HG02884 (cell line): ENCODE measurements around the gene ZNF512.
"Not testable (repeated sequence)": the region's sequence is repeated elsewhere in the genome, so short reads cannot be mapped to it uniquely, and the experiment has no call there.

Source experiments
- ATAC-seq: cut with Tn5 transposase; IDR thresholded peaks from one replicate; pipeline ENCODE4 v1.9.1; 2021; ENCODE audit warnings: mild to moderate bottlenecking, moderate library complexity; ENCODE audit not compliant: unreplicated experiment

ZNF512 gene

DNA sequence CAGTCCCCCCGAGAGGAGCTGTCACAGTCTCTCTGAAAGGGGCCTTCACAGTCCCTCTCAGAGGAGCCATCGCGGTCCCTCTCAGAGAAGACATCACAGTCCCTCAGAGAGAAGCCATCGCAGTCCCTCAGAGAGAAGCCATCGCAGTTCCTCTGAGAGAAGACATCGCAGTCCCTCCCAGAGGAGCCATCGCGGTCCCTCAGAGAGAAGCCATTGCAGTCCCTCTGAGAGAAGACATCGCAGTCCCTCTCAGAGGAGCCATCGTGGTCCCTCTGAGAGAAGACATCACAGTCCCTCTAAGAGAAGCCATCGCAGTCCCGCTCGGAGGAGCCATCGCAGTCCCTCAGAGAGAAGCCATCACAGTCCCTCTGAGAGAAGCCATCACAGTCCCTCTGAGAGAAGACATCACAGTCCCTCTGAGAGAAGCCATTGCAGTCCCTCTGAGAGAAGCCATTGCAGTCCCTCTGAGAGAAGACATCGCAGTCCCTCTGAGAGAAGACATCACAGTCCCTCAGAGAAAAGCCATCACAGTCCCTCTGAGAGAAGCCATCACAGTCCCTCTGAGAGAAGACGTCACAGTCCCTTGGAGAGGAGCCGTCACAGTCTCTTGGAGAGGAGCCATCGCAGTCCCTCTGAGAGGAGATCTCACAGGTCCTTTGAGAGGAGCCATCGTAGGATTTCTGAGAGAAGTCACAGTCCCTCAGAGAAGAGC, 1.3 kb upstream of the ZNF512 start:
- ATAC-seq: no peak

DNA sequence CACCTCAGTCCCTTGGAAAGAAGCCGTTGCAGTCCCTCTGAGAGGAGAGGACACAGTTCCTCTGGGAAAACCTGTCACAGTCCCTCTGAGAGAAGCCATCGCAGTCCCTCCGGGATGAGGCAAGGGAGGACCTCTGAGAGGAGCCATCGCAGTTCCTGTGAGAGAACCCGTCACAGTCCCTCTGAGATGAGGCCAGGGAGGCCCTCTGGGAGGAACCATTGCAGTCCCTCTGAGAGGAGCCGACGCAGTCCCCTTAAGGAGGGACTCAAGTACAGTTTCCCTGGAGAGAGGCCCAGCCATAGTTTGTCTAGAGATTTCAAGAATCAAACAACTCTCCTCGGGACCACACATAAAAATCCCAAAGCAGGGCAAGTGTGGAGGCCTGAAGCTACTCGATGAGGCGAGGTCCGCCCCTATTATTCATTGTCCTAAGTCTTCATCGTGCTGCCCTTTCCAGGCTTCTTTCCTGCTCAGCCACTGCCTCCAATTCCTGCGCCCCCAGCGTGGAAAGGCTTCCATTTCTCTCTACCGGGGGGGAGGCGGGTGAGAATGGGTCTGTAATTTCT, 630 bp upstream of the ZNF512 start:
- no peak for ATAC-seq

DNA sequence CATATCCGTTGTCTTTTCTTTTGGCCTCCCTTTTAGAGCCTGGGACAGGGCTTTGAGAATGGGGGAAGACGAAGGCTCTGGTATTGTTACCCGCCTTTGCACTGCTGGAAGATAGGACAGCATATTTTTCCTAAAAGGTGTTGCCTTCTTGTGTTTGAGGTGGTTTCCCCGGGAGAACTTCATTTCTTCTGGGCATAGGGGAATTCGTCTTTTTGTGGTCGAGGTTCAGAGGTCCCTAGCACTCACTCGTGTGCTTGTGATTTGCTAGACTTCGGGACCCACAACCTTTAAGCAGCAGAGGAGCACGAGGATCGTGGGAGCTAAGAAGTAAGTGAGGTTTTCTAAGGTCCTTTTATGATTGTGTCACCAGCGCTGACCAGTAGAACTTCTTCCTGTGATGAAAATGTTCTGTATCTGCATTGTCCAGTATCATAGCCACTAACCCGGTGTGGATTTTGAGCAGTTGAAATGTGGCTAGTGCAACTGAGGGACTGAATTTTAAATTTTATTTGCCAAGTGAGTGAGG, 611 bp downstream of the ZNF512 start:
- ATAC-seq: no peak

DNA sequence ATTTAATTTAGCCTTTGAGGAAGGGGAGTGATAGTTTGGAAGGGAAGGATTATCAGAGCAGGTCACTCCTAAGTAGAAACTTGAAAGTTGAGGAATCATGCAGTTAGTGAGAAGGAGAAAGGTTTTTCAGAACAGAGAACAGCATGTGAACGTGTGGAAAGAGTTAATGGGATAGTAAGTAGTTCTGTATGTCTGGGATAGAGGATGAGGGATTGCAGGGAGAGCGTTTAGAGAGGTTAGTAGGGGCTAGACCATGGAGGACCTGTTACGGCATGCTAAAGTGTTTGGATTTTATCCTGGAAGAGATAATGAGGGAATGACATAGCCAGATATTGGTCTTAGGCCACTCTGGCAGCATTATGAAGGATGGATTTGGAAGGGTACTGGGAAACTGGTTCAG, 1.8 kb downstream of the ZNF512 start:
- no peak for ATAC-seq

DNA sequence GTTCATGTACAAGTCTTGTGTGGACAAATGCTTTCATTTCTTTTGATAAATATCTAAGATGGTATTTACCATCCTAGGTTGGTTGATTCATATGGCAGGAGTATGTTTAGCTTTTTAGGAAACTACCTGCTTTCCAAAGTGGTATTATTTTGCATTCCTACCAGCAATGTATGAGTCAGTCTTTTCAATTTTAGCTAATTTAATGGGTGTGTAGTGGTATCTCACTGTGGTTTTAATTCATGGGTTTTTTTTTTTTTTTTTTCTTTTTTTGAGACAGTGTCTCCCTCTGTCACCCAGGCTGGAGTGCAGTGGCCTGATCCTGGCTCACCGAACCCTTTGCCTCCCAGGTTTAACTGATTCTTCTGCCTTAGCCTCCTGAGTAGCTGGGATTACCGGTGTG, 4.2 kb downstream of the ZNF512 start:
- no peak for ATAC-seq

DNA sequence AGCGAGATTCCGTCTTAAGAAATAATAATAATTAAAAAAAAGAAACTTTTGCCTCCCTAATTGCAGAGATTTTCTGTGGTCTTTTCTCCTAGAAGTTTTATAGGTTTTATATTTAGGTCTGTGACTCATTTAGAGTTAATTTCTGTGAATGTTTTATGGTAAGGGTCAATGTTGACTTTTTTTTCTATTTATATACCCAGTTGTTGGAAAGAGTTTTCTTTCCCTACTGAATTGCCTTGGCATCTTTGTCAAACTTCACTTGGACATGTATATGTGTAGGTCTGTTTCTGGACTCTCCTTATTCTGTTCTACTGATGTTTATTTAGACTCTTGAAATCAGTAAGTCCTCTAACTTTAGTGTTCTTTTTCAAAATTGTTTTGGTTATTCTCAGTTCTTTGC, 5.5 kb downstream of the ZNF512 start:
- ATAC-seq: no peak

DNA sequence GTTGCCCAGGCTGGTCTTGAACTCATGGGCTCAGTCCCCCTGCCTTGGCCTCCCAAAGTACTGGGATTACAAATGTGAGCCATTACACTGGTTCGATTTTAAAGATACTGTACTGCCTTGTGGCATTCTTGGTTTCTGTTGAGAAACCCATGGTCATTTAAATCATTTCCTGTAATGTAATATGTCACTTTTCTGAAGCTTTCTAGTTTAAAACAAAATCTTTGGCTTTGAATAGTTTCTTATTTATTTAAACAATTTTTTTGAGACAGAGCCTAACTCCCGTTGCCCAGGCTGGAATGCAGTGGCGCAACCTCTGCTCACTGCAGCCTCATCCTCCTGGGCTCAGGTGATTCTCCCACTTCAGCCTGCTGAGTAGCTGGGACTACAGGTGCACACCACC, 8.9 kb downstream of the ZNF512 start:
- no peak for ATAC-seq

DNA sequence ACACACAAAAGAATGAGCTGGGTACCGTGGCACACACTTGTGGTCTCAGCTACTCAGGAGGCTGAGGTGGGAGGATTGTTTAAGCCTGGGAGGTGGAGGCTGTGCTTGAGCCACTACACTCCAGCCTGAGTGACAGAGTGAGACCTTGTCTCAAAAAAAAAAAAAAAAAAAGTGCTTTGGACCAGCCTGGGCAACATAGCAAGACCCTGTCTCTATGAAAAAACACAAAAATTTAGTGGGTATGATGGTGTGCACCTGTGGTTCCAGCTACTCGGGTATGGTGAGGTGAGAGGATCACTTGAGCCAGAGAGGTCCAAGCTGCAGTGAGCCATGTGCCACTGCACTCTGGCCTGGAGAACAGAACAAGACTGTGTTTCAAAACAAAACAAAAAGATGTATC, 10.4 kb downstream of the ZNF512 start:
- ATAC-seq: no peak

DNA sequence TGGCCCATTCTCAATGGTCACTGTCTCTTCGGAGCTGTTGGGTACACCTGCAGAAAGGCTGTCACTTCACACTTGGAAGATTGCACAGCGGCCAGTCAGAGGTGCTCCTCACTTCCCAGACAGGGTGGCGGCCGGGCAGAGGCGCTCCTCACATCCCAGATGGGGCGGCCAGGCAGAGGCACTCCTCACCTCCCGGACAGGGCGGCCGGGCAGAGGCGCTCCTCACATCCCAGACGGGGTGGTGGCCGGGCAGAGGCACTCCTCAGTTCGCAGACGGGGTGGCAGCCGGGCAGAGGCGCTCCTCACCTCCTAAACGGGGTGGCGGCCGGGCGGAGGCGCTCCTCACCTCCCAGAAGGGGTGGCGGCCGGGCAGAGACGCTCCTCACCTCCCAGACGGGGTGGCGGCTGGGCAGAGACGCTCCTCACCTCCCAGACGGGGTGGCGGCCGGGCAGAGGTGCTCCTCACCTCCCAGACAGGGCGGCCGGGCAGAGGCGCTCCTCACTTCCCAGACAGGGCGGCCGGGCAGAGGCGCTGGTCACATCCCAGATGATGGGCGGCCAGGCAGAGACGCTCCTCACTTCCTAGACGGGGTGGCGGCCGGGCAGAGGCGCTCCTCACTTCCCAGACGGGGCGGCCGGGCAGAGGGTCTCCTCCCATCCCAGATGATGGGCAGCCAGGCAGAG, 11.3 kb downstream of the ZNF512 start:
- ATAC-seq: not testable (repeated sequence)

DNA sequence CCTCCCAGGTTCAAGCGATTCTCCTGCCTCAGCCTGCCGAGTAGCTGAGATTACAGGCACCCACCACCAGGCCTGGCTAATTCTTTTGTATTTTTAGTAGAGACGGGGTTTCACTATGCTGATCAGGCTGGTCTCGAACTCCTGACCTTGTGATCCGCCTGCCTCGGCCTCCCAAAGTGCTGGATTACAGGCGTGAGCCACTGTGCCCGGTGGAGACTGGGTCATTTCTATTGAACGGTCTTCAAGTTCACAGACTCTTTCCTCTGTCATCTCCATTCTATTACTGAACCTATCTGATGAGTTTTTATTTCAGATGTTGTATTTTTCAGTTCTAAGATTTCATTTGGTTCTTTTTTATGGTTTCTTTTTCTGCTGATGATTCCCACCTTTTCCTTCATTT, 12.6 kb downstream of the ZNF512 start:
- ATAC-seq: not testable (repeated sequence)

DNA sequence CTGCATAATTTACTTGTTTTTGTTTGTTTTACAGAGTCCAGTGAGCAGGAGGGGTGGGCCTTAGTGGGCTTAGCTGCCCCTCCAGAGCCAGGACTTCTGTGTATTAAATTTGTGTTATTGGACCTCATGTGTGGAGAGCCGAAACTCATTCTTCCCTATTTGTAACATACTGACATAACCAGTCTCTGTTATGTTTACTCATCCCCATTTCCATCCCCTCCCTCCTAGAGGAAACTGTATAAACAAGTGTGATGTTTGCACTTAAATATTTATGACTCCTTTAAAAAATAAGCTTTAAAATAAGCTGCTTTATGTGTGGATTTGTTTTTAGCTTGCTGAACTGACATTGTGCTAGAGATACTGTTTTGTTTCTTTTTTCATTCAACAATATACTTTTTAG, 13.8 kb downstream of the ZNF512 start:
- no peak for ATAC-seq

DNA sequence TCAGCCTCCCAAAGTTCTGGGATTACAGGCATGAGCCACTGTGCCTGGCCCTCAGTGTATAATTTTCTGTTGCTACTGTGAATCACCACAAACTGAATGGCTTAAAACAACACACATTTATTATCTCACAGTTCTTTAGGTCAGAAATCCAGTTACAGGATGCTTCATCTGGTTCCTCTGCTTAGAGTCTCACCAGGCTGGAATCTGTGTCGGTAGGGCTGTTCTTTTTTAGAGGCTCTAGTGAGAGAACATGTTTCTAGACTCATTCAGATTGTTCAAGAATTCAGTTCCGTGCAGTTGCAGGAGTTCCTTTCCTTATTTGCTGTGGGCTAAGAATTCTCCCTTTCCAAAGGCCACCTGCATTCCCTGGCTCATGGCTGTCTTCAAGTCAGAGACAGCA, 23.8 kb downstream of the ZNF512 start:
- no peak for ATAC-seq

DNA sequence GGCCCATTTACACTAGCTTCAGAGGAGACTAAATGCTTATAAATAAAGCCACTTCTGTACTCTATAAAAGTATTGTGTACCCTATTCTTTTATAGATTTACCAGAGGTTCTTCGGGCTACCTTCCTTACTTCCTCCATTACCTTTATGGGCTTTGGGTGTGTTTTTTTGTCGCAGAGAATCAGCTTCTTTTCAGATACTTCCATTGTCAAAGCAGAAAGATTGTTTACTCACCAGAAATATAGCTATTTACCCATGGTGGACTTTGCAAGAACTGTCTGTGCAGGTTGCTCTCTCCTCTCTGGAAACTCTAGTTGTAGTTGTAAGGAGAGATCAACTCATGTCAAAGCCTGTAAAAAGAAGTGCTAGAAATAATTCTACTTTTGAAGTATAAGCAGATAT, 31.1 kb downstream of the ZNF512 start:
- no peak for ATAC-seq

DNA sequence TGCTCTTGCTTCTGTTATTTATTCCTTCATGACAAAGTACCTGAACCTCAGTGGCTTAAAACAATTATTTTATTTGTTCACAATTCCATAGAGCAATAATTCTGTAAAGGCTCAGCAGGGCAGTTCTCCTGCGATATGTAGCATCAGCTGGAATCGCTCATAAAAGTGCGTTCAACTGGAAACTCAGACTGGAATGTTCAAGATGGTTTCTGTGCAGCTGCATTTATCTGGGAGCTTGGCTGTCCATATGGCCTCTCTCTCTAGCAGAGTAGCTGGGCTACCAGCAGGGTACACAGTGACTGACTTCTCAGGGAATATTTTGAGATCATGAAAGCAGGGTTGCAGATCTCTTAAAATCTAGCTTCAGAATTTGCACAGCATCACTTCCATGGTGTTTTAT, 32.5 kb downstream of the ZNF512 start:
- ATAC-seq: no peak

DNA sequence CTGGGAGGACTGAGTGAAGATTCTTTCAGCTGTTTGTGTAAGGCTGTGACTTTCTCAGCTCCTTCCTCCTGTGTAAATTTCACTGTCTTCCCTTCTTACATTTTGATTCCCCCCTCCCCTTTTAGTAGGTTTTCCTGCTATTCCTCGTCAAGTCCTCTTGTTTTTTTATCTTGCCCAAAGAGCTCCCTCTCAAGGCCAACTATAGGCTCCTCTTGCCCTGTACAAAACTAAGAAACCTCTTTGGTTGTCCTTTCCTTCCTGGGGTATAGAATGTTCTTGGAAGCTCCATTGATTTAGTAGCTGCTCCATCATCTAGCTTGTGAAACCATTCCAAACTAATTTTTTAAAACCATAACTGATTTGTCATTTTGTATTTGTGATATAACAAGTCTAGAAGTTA, 38.7 kb downstream of the ZNF512 start:
- no peak for ATAC-seq

DNA sequence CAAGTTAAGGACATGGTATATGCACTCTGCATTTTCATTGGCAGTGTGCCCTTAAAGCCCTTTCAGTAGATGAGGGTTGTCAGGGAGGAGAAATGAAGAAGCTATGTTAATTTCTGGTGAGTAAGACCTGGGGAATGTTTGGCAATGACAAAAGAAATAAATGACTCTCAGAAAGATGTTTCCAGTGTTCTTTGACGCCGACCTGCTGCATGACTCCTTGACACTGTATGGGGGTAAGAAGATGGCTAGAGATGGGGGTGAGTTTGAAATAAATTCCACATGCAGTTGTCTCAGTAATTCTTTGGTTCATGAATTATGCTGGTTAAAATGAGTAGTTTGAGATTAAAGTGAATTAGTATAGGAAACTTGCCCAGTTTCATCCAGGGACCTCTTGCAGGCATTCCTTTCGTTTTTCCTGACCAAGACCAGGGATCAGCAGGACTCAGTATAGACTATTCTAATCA, 40.1 kb downstream of the ZNF512 start:
- no peak for ATAC-seq

DNA sequence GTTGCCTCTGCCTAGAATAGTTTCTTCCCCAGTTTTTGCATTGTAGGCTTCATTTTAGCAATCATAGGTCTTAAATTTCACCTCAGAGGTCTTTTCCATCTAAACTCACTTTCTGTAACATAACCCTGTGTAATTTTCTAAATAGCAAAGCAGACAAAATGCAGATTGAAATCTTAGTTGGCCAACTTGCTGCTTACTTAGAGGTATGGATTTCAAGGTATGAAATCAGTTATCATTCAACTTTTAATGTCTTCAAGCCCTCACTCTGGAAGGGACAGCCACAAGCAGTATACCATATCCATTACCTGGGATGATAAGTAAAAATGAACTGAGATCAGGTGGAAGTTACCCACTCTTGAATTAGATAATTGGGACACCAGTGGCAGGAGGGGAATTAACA, 42.1 kb downstream of the ZNF512 start:
- ATAC-seq: no peak

DNA sequence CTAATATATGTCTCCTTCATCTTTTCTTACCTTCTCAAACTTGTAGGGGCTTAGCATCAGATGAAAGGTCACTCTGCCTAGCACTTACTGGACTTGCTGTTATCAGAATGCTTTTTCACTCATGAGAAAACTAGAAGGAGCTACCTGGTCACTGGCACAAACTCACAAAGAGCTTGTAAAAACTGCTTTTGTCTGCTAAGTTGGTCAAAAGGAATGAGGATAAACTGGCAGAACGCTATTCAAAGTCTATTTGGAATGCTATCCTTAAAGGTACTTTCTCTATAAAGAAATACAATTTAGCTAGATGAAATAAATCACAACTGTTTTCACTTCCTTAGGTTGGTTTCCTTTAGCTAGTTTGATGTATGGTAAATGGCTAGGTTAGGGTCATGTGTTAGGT, 43.5 kb downstream of the ZNF512 start:
- not testable (repeated sequence) for ATAC-seq

DNA sequence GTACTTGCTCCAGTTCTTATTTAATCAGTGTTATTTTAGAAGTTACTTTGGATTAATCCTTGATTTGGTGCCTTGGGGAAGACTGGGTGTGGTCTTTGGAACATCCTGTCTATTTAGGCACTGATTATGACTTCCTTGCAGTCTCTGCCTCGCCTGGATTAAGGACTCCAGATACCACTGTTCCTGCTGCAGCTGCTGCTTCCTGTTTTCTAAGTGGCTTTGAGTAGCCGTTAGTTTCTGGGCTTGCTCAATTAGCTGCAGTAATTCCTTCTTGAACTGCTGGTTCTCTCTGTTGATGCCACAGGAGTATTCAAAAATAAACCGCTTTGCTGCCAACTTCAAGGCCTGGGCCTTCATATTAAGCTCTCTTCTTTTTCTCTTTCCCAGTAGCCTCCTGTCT, 44.1 kb downstream of the ZNF512 start:
- not testable (repeated sequence) for ATAC-seq

DNA sequence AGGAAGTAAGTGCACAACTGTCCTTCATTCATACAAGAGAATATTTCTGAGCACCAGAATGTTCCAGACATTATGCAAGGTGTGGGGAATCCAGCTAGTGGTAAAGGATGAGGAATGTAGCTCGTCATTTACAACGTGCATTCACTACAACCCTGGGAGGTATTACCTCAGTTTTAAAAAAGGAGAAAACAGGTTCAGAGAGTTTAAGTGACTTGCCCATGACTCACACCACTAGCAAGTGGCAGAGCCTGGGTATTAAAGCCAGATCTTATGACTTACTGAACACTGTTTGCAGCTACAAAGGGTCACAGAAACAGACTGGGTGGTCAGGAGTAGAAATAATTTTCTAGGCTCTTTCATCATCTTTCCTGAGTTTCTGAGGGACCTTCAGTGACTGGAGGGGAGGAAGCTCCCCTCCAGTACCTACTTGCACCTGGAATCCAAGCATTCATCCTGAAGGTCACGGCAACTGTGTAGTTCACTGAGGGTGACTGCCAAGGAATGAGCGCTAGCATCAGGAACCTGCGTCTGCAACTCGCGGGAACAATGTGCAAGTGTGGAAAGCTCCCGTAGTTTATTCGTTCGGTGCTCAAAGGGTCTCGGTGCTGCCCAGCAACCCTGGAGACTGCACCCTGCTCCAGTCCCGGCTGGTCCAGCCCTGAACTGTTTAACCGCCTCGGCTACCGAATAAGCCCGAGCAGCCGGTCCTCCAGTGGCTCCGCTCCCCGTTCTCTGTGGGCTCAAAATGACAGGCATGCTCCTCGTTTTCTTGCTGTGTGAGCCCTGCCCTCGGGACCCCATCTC, 45.3 kb downstream of the ZNF512 start:
- peak; percentile 23 for ATAC-seq
